ENCODE data around the gene GOLGA8O.
"Not testable (repeated sequence)": the region's sequence is repeated elsewhere in the genome, so short reads cannot be mapped to it uniquely, and the experiment has no call there.

GOLGA8O gene, protein sequence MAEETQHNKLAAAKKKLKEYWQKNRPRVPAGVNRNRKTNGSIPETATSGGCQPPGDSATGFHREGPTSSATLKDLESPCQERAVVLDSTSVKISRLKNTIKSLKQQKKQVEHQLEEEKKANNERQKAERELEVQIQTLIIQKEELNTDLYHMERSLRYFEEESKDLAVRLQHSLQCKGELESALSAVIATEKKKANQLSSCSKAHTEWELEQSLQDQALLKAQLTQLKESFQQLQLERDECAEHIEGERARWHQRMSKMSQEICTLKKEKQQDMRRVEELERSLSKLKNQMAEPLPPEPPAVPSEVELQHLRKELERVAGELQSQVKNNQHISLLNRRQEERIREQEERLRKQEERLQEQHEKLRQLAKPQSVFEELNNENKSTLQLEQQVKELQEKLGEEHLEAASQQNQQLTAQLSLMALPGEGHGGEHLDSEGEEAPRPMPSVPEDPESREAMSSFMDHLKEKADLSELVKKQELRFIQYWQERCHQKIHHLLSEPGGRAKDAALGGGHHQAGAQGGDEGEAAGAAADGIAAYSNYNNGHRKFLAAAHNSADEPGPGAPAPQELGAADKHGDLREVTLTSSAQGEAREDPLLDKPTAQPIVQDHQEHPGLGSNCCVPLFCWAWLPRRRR

DNA sequence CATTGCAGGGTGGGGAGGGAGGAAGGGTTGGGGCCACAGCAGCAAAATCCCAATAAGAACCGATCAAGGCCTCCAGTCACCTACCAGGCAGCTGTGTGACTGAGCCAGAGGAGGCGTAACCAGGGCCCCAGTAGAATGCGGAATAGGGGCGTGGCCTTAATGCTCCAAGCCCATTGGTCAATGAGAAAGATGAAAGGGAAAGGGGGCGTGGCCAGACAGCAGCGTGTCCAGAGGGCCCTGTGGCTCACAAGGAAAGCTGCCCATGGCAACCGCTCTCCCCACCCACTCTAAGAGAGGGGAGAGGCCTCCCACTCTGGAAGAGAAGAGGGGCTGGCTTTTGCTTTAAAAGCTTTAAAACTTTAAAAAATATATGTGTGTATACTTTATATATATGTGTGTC is at the start of gene GOLGA8O:
Gene GOLGA8O (minus strand): TSS at position 101 of the 400 bp plus-strand sequence. CDS start 98 bp downstream, at position 3.
- not testable (repeated sequence) for DNase-seq

DNA sequence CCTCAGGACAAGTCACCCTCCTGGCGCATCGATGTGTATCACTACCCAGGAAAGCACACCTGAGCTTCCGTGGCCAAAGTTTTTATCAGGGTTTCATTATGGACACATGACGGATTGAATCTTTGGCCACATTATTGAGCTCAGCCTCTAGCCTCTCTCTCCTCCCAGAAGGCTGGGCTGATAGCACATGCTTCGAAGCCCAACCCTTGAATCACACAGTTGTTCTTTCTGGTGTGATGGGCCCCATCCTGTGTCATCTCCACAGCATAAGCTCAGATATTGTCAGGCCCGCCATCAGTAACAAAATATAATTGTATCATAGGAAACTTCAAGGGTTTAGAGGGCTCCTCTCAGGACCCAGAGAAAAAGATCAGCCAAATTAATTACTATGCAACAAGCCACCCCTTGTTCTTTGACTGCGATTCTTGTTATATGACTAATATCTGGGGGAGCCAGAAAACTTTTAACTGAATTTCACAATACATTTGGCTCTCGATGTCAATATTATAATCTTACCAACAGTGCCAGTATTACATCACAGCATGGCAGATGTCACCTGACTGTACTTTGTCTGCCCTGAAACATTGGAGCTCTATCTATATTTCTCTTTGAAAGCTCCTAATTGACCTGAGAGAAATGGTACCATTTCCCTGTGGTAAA is 48.8 kb upstream of the GOLGA8O start:
- DNase-seq = not testable (repeated sequence)

- DNase-seq = not testable (repeated sequence)
Observed at GRCh38 chr15:32502946-32503345, 47.5 kb upstream of the GOLGA8O start.

DNA sequence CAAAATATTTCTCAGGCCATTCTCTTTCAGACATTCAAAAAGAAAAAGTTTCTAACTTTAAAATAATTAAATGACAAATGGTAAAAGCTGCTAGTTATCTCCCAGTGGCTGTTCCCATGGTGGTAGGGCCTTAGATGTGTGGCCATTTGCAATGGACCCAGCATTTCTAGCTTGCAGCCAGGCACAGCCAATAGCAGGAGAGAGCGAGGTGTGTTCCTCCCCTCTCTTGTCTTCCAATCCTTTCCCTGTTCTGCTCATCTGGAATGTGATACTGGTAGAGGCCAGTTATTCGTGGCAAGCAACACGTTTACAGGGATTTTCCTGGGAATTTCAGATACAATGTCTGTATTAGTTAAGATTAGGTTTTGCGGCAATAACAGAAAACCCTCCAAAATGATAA is 37.3 kb upstream of the GOLGA8O start:
- DNase-seq = not testable (repeated sequence)

DNA sequence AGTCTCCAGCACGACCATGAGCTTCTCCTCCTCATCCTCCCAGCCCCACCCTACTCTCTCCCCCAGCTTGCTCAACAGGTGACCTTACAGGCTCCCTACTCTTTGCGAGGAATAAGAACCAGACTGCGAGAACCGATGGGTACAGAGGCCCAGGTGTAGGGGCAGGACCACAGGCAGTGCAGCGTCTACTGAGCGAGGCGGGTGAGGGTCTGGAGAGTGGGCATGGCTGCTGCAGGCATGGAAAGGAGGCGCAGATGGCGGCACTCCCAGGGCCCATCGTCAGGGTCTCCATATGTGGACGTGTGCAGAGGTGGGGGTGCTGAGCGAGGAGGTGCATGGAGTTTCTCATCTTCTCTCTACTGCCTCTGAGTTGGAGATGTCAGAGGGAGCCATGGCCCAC is 31.0 kb upstream of the GOLGA8O start:
- DNase-seq = not testable (repeated sequence)

DNA sequence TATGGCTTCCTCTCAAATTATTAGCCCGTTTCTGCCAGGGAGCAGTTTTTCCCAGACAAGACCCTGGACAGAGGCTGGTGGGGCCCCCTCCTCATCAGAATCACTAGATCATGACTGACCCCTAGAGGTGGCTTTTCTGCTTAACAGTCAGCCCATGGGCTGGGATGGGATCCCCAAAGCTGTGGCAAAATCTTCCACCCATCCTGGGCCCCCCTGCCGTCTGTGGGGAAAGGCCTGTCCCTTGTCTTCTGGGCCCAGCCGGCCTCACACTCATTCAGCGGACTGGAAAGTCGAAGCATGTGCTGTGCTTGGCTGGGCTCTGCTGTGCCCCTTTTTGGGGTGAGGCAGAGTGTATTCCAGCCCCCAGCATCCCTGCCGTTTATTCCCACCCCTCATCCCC is 27.9 kb upstream of the GOLGA8O start:
- DNase-seq = not testable (repeated sequence)

DNA sequence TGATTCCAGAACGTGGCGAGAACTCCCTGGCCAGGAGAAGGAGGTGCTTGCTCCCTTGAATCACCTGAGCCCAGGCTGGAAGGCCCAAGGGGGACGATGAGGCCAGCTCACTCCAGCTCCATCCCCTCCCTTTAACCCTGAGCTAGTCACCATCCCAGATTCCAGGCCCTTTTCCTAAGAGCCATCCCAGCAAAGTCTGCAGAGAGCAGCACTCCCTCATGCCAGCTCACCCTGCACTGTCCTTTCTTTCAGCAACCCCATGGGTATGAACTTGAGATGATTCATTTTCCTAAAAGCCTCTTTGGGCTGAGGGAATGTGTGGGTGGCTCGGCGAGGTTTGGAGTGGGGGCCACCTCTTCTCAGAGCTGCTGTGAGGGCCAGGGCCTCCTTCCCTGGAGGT is 26.2 kb upstream of the GOLGA8O start:
- not testable (repeated sequence) for DNase-seq

- DNase-seq = not testable (repeated sequence)
Observed at GRCh38 chr15:32468076-32468475, 12.6 kb upstream of the GOLGA8O start.

DNA sequence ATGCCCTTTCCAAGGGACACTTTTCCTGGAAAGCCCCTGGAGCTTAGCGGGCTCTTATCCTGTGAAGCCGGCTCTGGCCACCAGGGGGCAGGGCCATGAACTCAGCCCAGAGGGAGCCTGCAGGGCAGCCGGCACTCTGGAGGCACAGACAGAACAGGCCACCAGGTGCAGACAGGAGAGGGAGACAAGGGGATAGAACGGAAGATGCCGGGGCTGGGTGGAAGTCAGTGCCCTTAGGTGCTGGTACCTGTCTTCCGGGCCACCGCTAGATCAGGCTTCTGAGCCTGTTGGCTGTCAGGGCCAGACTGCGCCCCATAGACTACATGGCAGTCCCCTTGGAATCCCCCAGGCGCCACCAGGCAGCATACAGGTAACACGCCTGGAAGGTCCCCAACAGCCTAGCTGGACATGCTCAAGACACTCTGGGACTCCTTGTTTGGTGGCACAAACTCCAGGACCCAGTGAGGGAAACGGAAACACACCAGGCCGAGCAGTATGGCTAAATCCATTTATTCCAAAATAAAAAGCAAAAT is 14.9 kb downstream of the GOLGA8O start:
- not testable (repeated sequence) for DNase-seq

DNA sequence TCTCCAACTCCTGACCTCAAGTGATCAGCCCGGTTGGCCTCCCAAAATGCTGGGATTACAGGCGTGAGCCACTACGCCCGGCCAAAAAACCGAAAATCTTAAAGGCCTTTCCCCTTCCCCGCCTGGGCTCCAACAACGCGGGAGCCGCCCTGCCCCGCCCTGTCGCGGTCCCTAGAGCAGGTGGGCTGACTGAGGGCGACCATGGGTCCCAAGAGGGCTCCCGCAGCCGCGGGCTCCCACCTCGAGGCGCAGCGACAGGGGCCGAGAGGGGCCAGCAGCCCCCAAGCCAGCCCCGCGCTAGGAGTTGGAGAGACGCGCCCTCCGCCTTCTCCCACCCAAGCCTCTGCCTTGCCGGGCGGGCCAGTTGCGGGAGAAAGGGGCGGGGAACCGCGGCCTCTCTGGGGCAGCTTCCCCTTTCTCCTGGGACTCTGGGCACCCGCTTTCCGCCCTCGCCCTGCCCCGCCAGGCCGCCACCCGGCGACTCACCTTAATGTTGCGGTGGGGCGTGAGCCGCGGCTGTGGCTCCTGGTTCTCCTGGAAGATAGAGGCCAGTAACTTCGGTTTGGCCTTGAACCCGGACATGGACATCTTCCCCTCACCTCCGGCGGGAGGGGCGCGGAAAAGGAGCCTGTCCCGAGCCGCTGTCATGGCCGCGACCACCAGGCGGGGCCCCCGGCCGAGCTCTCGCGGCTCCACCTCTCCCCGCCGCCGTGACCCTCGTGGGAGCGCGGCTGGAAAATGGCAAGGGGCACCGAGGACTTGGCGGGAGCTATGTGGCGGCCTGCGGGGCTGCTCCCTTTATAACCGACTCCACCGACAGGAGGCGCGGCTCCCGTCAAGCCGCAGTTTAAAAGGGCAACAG is 21.1 kb downstream of the GOLGA8O start:
- not testable (repeated sequence) for DNase-seq

- DNase-seq = not testable (repeated sequence)
Observed at GRCh38 chr15:32427635-32428034, 27.8 kb downstream of the GOLGA8O start.

DNA sequence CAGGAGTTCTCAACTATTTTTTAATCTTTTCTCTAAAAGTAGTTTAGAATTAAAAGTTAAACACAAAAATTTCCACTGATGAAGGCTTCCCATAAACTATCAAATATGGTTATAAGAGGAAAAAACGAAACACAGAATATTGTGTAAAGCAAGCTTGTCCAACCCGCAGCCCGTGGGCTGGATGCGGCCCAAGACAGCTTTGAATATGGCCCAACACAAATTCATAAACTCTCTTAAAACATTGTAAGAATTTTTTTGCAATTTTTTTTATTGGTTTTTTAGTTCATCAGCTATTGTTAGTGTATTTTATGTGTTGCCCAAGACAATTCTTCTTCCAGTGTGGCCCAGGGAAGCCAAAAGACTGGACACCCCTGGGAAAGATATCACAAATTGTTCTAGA is 28.9 kb downstream of the GOLGA8O start:
- DNase-seq = not testable (repeated sequence)

GRCh38 chr15:32407903-32408302 is 47.5 kb downstream of the GOLGA8O start:
- not testable (repeated sequence) for DNase-seq

GRCh38 chr15:32403192-32403591 is 52.2 kb downstream of the GOLGA8O start, which contains the start of gene GOLGA8K:
Gene GOLGA8K (minus strand): TSS chr15:32403292. CDS start chr15:32403194, 98 bp downstream.
- not testable (repeated sequence) for DNase-seq

GRCh38 chr15:32396522-32396921 is 58.9 kb downstream of the GOLGA8O start:
- not testable (repeated sequence) for DNase-seq
